Vagina (tissue), 2 donors: Measurements from ENCODE around the gene PRSS36.

Experiments used
- CTCF ChIP-seq, 3 experiments: fragments of 450-650 bp in 2 of 3; fragments of 200-600 bp in 1 of 3; sonication (generic) in 1 of 3; IDR thresholded peaks; one replicate each; pipeline ENCODE4 v1.5.1; 2017 to 2019; ENCODE audit warnings: antibody characterized with exemption in 3 of 3, mild to moderate bottlenecking in 2 of 3, moderate library complexity in 2 of 3
- POLR2A ChIP-seq, 2 donors: fragments of 450-650 bp; IDR thresholded peaks; one replicate each; pipeline ENCODE4 v1.6.1; 2017; ENCODE audit warnings: antibody characterized with exemption in 2 of 2, mild to moderate bottlenecking in 2 of 2, moderate library complexity in 2 of 2

GRCh38 chr16:31090540-31090939 is 59.3 kb downstream of the PRSS36 start:
- no peak for TF ChIP-seq POLR2A (IDR thresholded peaks at IDR 0.05)
- no peak for TF ChIP-seq CTCF (IDR thresholded peaks at IDR 0.05)
